K562 (cell line): ENCODE measurements around the gene SV2A. TPM values are rescaled to one million over a fixed set of nuclear protein-coding genes. Genes with fewer than 3 reads are reported as not detected.
A peak's percentile ranks its signal among the peaks of the same experiment; 100 is the strongest.

ENCODE experiments used
- ATF7 ChIP-seq: fragments of 450-650 bp; IDR thresholded peaks from 2 replicates; pipeline ENCODE4 v1.7.1; 2014; ENCODE audit warnings: mild to moderate bottlenecking, moderate library complexity
- CBFA2T3 ChIP-seq: fragments of 450-650 bp; IDR thresholded peaks from 2 replicates; pipeline ENCODE4 v1.6.1; 2017
- CEBPG ChIP-seq, 3 experiments: fragments of 200-800 bp in 1 of 3; sonication (Bioruptor generic) in 1 of 3; sonication (generic) in 1 of 3; formaldehyde crosslinking in 1 of 3; IDR thresholded peaks in 2 of 3; conservative IDR thresholded peaks in 1 of 3; 2 replicates each; pipeline versions ENCODE4 v1.6.1 to v1.8.0; 2016 to 2022; ENCODE audit warnings: missing compliant biosample characterization in 2 of 3, missing genetic modification characterization in 2 of 3, mild to moderate bottlenecking in 1 of 3, missing genetic modification reagents in 1 of 3
- GATAD2A ChIP-seq: fragments of 450-650 bp; IDR thresholded peaks from 2 replicates; pipeline ENCODE4 v1.6.1; 2017
- MEF2A ChIP-seq: IDR thresholded peaks from 2 replicates; pipeline ENCODE4 v1.6.1; 2011; ENCODE audit warnings: low read depth, mild to moderate bottlenecking, low read length, moderate library complexity; ENCODE audit not compliant: control insufficient read depth
- POLR2A ChIP-seq: fragments of 450-650 bp; conservative IDR thresholded peaks from 2 replicates; pipeline ENCODE4 v1.6.1; 2016
- SMARCE1 ChIP-seq: fragments of 450-650 bp; IDR thresholded peaks from 2 replicates; pipeline ENCODE4 v1.7.1; 2016; ENCODE audit warnings: mild to moderate bottlenecking
- SREBF2 ChIP-seq: sonication (generic); formaldehyde crosslinking; IDR thresholded peaks from 2 replicates; pipeline ENCODE4 v1.4.0; 2020; ENCODE audit warnings: mild to moderate bottlenecking, missing genetic modification reagents
- TRIM25 ChIP-seq: fragments of 450-650 bp; IDR thresholded peaks from 2 replicates; pipeline ENCODE4 v1.7.0; 2016; ENCODE audit warnings: borderline replicate concordance
- ZKSCAN1 ChIP-seq: fragments of 150-350 bp; IDR thresholded peaks from 2 replicates; pipeline ENCODE4 v1.6.1; 2016; ENCODE audit warnings: low read depth, low read length
- ZNF41 ChIP-seq: fragments of 250-450 bp; sonication (Bioruptor Pico); conservative IDR thresholded peaks from 2 replicates; pipeline ENCODE4 v1.4.0; 2020; ENCODE audit warnings: mild to moderate bottlenecking
- ZNF445 ChIP-seq: fragments of 250-450 bp; sonication (Bioruptor Pico); IDR thresholded peaks from 2 replicates; pipeline ENCODE4 v1.4.0; 2020; ENCODE audit warnings: low read depth, mild to moderate bottlenecking, moderate library complexity
- ZNF764 ChIP-seq: fragments of 250-450 bp; sonication (Bioruptor Pico); IDR thresholded peaks from 2 replicates; pipeline ENCODE4 v1.4.0; 2020; ENCODE audit warnings: low read depth, mild to moderate bottlenecking, moderate library complexity
- ZSCAN32 ChIP-seq: fragments of 450-650 bp; formaldehyde crosslinking; IDR thresholded peaks from 2 replicates; pipeline ENCODE4 v1.4.0; 2020; ENCODE audit warnings: mild to moderate bottlenecking, moderate library complexity
- polyA plus RNA-seq, 8 experiments: library from polyadenylated mRNA; depleted of rRNA in 4 of 8; stranded (reverse) in 5 of 8; unstranded in 3 of 8; fragments of >200 nt; fragmentation: Nextera tagmentation in 2 of 8; fragmentation: Illumina TruSeq in 1 of 8; extraction: Ambion mirVana in 2 of 8; extraction: Trizol in 1 of 8; gene quantifications; 2 replicates each; pipeline versions ENCODE4 v1.2.1 to v1.2.3, GENCODE V29; 2011 to 2014; ENCODE audit warnings: inconsistent platforms in 1 of 8, missing spikeins in 1 of 8
- total RNA-seq, 7 experiments: library from RNA; depleted of rRNA in 6 of 7; stranded (reverse); fragments of >200 nt in 6 of 7; fragmentation: Illumina TruSeq in 2 of 7; extraction: Trizol in 2 of 7; gene quantifications; 2 replicates each; pipeline versions ENCODE4 v1.2.1 to v1.2.3, GENCODE V29; 2011 to 2021; ENCODE audit warnings: low replicate concordance in 1 of 7
- TF ChIP-seq, protein P1 (sequence below), 2 experiments: fragments of 450-650 bp; IDR thresholded peaks; 2 replicates each; pipeline ENCODE4 v1.6.1; 2018; ENCODE audit warnings: mild to moderate bottlenecking in 2 of 2, low read depth in 1 of 2; ENCODE audit not compliant: partially characterized antibody in 2 of 2
- TF ChIP-seq, protein P2 (sequence below): fragments of 450-650 bp; IDR thresholded peaks from 2 replicates; pipeline ENCODE4 v1.6.1; 2016; ENCODE audit warnings: antibody characterized with exemption
- TF ChIP-seq, protein P3 (sequence below): fragments of 450-650 bp; formaldehyde crosslinking; IDR thresholded peaks from 2 replicates; pipeline ENCODE4 v1.4.0; 2020; ENCODE audit warnings: mild to moderate bottlenecking, moderate library complexity

The SV2A gene
- total and polyA plus RNA-seq, 9 of the 15 experiments (the other 6 are each of a cell fraction or from before 2014, with no cell fraction given), result 0.07 to 0.22 (median 0.11) TPM; not detected in 1

GRCh38 chr1:149887456-149888246 lies 30.0 kb downstream of the SV2A start (continued):
- TF ChIP-seq TRIM25 (no peak), SREBF2 (CRISPR knock-in tag) (no peak), ZKSCAN1 (peak; percentile 71), ZNF41 (no peak), MEF2A (peak; percentile 8; the same call in 1 of the 2 replicates), POLR2A (peak; percentile 92), GATAD2A (no peak), ZNF764 (CRISPR knock-in tag) (no peak), ZSCAN32 (CRISPR knock-in tag) (no peak), CEBPG (CRISPR knock-in tag; IDR thresholded peaks at IDR 0.05) (peak; percentile 70; the same call in 1 of the 2 replicates), CEBPG (tag; conservative IDR thresholded peaks at IDR 0.05 in 1 of 2, IDR thresholded peaks at IDR 0.05 in 1 of 2) (peak; percentile 82 to 91), SMARCE1 (0 out of 2 replicates have a peak, but pooled peaks have one; percentile 10), ZNF445 (CRISPR knock-in tag) (no peak), ATF7 (peak; percentile 43; the same call in 1 of the 2 replicates), CBFA2T3 (no peak)
- TF ChIP-seq, protein P1, sequence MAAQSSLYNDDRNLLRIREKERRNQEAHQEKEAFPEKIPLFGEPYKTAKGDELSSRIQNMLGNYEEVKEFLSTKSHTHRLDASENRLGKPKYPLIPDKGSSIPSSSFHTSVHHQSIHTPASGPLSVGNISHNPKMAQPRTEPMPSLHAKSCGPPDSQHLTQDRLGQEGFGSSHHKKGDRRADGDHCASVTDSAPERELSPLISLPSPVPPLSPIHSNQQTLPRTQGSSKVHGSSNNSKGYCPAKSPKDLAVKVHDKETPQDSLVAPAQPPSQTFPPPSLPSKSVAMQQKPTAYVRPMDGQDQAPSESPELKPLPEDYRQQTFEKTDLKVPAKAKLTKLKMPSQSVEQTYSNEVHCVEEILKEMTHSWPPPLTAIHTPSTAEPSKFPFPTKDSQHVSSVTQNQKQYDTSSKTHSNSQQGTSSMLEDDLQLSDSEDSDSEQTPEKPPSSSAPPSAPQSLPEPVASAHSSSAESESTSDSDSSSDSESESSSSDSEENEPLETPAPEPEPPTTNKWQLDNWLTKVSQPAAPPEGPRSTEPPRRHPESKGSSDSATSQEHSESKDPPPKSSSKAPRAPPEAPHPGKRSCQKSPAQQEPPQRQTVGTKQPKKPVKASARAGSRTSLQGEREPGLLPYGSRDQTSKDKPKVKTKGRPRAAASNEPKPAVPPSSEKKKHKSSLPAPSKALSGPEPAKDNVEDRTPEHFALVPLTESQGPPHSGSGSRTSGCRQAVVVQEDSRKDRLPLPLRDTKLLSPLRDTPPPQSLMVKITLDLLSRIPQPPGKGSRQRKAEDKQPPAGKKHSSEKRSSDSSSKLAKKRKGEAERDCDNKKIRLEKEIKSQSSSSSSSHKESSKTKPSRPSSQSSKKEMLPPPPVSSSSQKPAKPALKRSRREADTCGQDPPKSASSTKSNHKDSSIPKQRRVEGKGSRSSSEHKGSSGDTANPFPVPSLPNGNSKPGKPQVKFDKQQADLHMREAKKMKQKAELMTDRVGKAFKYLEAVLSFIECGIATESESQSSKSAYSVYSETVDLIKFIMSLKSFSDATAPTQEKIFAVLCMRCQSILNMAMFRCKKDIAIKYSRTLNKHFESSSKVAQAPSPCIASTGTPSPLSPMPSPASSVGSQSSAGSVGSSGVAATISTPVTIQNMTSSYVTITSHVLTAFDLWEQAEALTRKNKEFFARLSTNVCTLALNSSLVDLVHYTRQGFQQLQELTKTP (IDR thresholded peaks at IDR 0.05; ENCODE audit: low read depth in 1 of 2, partially characterized antibody in 2 of 2), result peak; percentile 27 to 69
- TF ChIP-seq, protein P2, sequence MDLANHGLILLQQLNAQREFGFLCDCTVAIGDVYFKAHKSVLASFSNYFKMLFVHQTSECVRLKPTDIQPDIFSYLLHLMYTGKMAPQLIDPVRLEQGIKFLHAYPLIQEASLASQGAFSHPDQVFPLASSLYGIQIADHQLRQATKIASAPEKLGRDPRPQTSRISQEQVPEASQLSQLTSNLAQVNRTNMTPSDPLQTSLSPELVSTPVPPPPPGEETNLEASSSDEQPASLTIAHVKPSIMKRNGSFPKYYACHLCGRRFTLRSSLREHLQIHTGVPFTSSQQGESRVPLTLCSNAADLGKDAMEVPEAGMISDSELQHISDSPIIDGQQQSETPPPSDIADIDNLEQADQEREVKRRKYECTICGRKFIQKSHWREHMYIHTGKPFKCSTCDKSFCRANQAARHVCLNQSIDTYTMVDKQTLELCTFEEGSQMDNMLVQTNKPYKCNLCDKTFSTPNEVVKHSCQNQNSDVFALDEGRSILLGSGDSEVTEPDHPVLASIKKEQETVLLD, result no peak
- TF ChIP-seq, protein P3, sequence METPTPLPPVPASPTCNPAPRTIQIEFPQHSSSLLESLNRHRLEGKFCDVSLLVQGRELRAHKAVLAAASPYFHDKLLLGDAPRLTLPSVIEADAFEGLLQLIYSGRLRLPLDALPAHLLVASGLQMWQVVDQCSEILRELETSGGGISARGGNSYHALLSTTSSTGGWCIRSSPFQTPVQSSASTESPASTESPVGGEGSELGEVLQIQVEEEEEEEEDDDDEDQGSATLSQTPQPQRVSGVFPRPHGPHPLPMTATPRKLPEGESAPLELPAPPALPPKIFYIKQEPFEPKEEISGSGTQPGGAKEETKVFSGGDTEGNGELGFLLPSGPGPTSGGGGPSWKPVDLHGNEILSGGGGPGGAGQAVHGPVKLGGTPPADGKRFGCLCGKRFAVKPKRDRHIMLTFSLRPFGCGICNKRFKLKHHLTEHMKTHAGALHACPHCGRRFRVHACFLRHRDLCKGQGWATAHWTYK, result no peak
